ENCODE data around the gene C8G.

DNA sequence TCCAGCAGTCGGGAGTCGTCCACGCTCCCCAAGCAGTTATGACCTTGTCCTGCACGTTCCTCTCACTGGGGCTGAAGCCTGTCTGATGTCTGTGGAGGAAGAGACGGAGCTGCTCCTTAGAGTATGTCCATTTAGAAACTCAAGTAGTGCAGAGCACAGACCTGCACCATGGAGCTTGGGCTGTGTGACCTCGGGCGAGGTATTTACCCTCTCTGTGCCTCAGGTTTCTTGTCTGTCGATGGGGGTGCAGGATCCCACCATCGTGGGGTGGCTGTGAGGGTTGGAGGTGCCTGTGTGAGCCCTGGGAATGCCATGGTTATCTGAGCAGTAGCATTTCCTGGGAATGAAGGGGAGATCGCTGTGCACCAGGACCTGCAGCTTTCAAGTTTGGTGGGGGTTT lies 44.5 kb upstream of the C8G start:
- TF ChIP-seq CTCF (IDR thresholded peaks at IDR 0.05), result no peak
- no peak for TF ChIP-seq POLR2A (IDR thresholded peaks at IDR 0.05)

Data from prostate gland (tissue), 2 donors.